ENCODE results near the gene ZNF607.
"Not testable (repeated sequence)": the region's sequence is repeated elsewhere in the genome, so short reads cannot be mapped to it uniquely, and the experiment has no call there.

The ZNF607 gene

DNA sequence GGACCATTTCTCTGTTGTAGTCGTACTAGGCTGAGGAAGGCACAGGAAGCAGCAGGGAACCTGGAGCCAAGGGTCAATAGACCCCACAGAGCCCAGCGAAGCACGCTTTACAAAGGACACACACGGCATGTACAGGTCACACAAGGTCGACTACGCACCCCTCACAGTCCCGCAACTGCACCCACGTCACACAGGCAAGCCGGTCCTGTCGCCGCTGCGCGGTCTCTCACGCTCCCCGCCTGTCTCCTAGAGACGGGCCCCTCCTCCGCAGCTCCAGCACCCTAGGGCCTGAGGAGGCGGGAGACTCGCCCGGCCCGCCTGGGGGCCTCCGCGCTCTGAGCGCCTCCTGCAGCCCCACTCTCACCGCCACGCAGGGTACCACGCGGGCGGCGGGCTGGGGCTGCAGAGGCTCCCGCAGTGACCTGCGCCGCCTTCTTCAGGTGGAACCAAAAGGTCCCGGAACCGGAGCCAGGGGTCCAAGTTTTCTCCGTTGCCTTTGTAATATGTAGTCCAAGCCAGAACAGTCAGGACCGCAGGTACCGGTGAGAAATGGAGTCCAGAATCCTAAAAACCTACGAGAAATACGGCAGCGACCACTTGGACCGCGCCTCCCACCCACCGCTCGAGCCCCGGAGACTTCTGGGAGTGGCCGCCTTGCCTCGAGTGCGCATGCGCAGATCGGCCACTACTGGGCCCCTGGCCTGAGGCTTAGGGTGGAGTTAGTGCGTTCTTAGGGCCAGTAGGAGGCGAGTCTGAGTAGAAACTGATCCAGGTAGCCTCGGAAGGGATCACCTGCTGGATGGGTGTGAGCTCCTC lies at the start of gene ZNF607:
Gene ZNF607 (minus strand): TSS at position 651 of the 816 bp plus-strand sequence. CDS start 8,143 bp downstream, outside the sequence.
- H3K9ac ChIP-seq (ENCODE audit: insufficient read length): peak within 1 kb of the TSS; percentile 38
- no peaks in the 10 kb centered on the region for H3K9me3 ChIP-seq (ENCODE audit: low read depth, low read length)
- H3K4me3 ChIP-seq: peak within 1 kb of the TSS; percentile 69
- peak; percentile 20 for DNase-seq (ENCODE audit: low read depth, low spot score)
- TF ChIP-seq POLR2AphosphoS5 (IDR thresholded peaks at IDR 0.05; ENCODE audit: borderline replicate concordance, low read depth, low read length) (peak; percentile 76), EZH2 (IDR thresholded peaks at IDR 0.05) (no peak)
- H3K36me3 ChIP-seq (ENCODE audit: insufficient read depth, low read length): no peaks in the 10 kb centered on the region
- no peak within 1 kb of the TSS for H3K27ac ChIP-seq

DNA sequence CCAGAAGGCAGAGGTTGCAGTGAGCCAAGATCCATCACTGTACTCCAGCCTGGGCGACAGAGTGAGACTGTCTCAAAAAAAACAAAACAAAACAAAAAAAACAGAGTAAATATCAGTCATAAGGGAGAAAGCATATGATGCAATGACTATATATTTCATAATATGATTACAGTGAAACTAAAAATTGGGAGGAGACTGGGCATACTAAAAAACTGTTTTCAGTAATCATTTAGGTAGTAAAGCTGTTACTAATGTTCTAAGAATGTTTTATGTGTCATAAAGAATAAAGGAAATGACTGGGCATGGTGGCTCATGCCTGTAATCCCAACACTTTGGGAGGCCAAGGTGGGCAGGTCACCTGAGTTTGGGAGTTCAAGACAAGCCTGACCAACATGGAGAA lies 43.9 kb upstream of the ZNF607 start:
- no peak for DNase-seq (ENCODE audit: low read depth, low spot score)
- Histone ChIP-seq H3K9me3 (ENCODE audit: low read depth, low read length) (no peaks in the 10 kb centered on the region), H3K9ac (ENCODE audit: insufficient read length) (no peak overlapping the region), H3K36me3 (ENCODE audit: insufficient read depth, low read length) (no peaks in the 10 kb centered on the region), H3K27ac (no peak overlapping the region), H3K4me3 (no peak overlapping the region)
- TF ChIP-seq EZH2 (IDR thresholded peaks at IDR 0.05): no peak
- no peak for TF ChIP-seq POLR2AphosphoS5 (IDR thresholded peaks at IDR 0.05; ENCODE audit: borderline replicate concordance, low read depth, low read length)

- not testable (repeated sequence) for H3K9me3 ChIP-seq (ENCODE audit: low read depth, low read length); H3K9ac ChIP-seq (ENCODE audit: insufficient read length); H3K36me3 ChIP-seq (ENCODE audit: insufficient read depth, low read length); H3K4me3 ChIP-seq; H3K27ac ChIP-seq; DNase-seq (ENCODE audit: low read depth, low spot score)
Observed at GRCh38 chr19:37757683-37758082, 38.1 kb upstream of the ZNF607 start.

- DNase-seq (ENCODE audit: low read depth, low spot score): no peak
- H3K9me3 ChIP-seq (ENCODE audit: low read depth, low read length): no peaks in the 10 kb centered on the region; the same call in 1 of the 2 replicates
Observed at GRCh38 chr19:37738371-37738770, 18.8 kb upstream of the ZNF607 start.

GRCh38 chr19:37725181-37725580 lies 5.6 kb upstream of the ZNF607 start:
- no peak overlapping the region for H3K4me3 ChIP-seq
- H3K27ac ChIP-seq: no peak overlapping the region
- no peak overlapping the region for H3K9ac ChIP-seq (ENCODE audit: insufficient read length)
- no peak for DNase-seq (ENCODE audit: low read depth, low spot score)
- no peaks in the 10 kb centered on the region for H3K36me3 ChIP-seq (ENCODE audit: insufficient read depth, low read length)
- H3K9me3 ChIP-seq (ENCODE audit: low read depth, low read length): no peaks in the 10 kb centered on the region; the same call in 1 of the 2 replicates
- TF ChIP-seq EZH2 (IDR thresholded peaks at IDR 0.05) (no peak), POLR2AphosphoS5 (IDR thresholded peaks at IDR 0.05; ENCODE audit: borderline replicate concordance, low read depth, low read length) (no peak), FOXP2 (optimal IDR thresholded peaks at IDR 0.05; ENCODE audit: control extremely low read depth, extremely low read length, insufficient read depth) (no peak)

More at GRCh38 chr19:37738371-37738770, 18.8 kb upstream of the ZNF607 start:
- Histone ChIP-seq H3K9ac (ENCODE audit: insufficient read length) (no peak overlapping the region), H3K27ac (no peak overlapping the region), H3K36me3 (ENCODE audit: insufficient read depth, low read length) (peaks cover 9% of the 10 kb centered on the region), H3K4me3 (no peak overlapping the region)
- TF ChIP-seq EZH2 (IDR thresholded peaks at IDR 0.05) (no peak), POLR2AphosphoS5 (IDR thresholded peaks at IDR 0.05; ENCODE audit: borderline replicate concordance, low read depth, low read length) (no peak), FOXP2 (optimal IDR thresholded peaks at IDR 0.05; ENCODE audit: control extremely low read depth, extremely low read length, insufficient read depth) (no peak)

GRCh38 chr19:37719927-37720265 lies 335 bp upstream of the ZNF607 start:
- TF ChIP-seq POLR2AphosphoS5 (IDR thresholded peaks at IDR 0.05; ENCODE audit: borderline replicate concordance, low read depth, low read length): no peak
- TF ChIP-seq FOXP2 (optimal IDR thresholded peaks at IDR 0.05; ENCODE audit: control extremely low read depth, extremely low read length, insufficient read depth): no peak
- no peak for TF ChIP-seq EZH2 (IDR thresholded peaks at IDR 0.05)
- H3K9me3 ChIP-seq (ENCODE audit: low read depth, low read length): no peaks in the 10 kb centered on the region; the same call in 1 of the 2 replicates
- no peak for DNase-seq (ENCODE audit: low read depth, low spot score)
- no peak overlapping the region for H3K9ac ChIP-seq (ENCODE audit: insufficient read length)
- H3K27ac ChIP-seq: no peak overlapping the region
- H3K4me3 ChIP-seq: peak overlapping the region; percentile 69
- H3K36me3 ChIP-seq (ENCODE audit: insufficient read depth, low read length): no peaks in the 10 kb centered on the region

DNA sequence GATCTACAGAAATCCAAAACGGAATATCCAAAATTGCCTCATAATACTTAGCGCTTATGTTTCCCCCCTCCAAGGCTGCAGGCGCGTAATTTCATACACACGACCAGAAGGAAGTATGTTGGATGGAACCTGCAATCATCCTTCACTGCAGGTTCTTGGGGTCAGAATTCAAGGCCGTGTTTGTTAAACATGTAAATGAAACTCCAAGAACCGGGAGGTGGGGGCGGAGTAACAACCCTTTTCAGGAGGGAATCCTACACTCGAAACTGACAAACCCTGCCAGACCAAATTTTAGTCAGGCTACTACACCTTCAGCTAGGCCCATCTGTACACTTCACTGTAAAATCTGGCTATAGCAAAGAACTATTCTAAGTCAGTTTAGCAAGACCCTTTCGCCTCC lies 1.3 kb downstream of the ZNF607 start:
- H3K9ac ChIP-seq (ENCODE audit: insufficient read length): no peak overlapping the region
- no peak for DNase-seq (ENCODE audit: low read depth, low spot score)
- H3K27ac ChIP-seq: no peak overlapping the region

GRCh38 chr19:37716140-37716539 lies 3.4 kb downstream of the ZNF607 start:
- H3K9me3 ChIP-seq (ENCODE audit: low read depth, low read length): no peaks in the 10 kb centered on the region
- DNase-seq (ENCODE audit: low read depth, low spot score): no peak
- H3K9ac ChIP-seq (ENCODE audit: insufficient read length): no peak overlapping the region
- H3K4me3 ChIP-seq: no peak overlapping the region
- H3K27ac ChIP-seq: no peak overlapping the region
- H3K36me3 ChIP-seq (ENCODE audit: insufficient read depth, low read length): no peaks in the 10 kb centered on the region; the same call in 1 of the 2 replicates
- TF ChIP-seq POLR2AphosphoS5 (IDR thresholded peaks at IDR 0.05; ENCODE audit: borderline replicate concordance, low read depth, low read length) (no peak), FOXP2 (optimal IDR thresholded peaks at IDR 0.05; ENCODE audit: control extremely low read depth, extremely low read length, insufficient read depth) (no peak)

More for the DNA sequence above, 1.3 kb downstream of the ZNF607 start:
- Histone ChIP-seq H3K4me3 (peak overlapping the region; percentile 69), H3K36me3 (ENCODE audit: insufficient read depth, low read length) (no peaks in the 10 kb centered on the region), H3K9me3 (ENCODE audit: low read depth, low read length) (no peaks in the 10 kb centered on the region)
- TF ChIP-seq EZH2 (IDR thresholded peaks at IDR 0.05): no peak
- TF ChIP-seq FOXP2 (optimal IDR thresholded peaks at IDR 0.05; ENCODE audit: control extremely low read depth, extremely low read length, insufficient read depth): no peak
- TF ChIP-seq POLR2AphosphoS5 (IDR thresholded peaks at IDR 0.05; ENCODE audit: borderline replicate concordance, low read depth, low read length): no peak

GRCh38 chr19:37706052-37706605 lies 13.4 kb downstream of the ZNF607 start:
- Histone ChIP-seq H3K9me3 (ENCODE audit: low read depth, low read length) (no peaks in the 10 kb centered on the region; the same call in 1 of the 2 replicates), H3K36me3 (ENCODE audit: insufficient read depth, low read length) (no peaks in the 10 kb centered on the region; the same call in 1 of the 2 replicates)

More at GRCh38 chr19:37706052-37706605, 13.4 kb downstream of the ZNF607 start:
- no peak for DNase-seq (ENCODE audit: low read depth, low spot score)
- no peak overlapping the region for H3K9ac ChIP-seq (ENCODE audit: insufficient read length)
- TF ChIP-seq POLR2AphosphoS5 (IDR thresholded peaks at IDR 0.05; ENCODE audit: borderline replicate concordance, low read depth, low read length) (no peak), FOXP2 (optimal IDR thresholded peaks at IDR 0.05; ENCODE audit: control extremely low read depth, extremely low read length, insufficient read depth) (no peak), EZH2 (IDR thresholded peaks at IDR 0.05) (no peak)
- H3K27ac ChIP-seq: no peak overlapping the region
- H3K4me3 ChIP-seq: no peak overlapping the region
